Limb (tissue), 2 donors: ENCODE data around the gene PARVB.

Experiments used
- DNase-seq, 2 donors: peaks; one replicate each; pipeline ENCODE4 v3.0.0-alpha.2; 2016; ENCODE audit errors: extremely low spot score in 2 of 2

The PARVB gene

GRCh38 chr22:44196241-44196640 lies 172.1 kb downstream of the PARVB start:
- no peak for DNase-seq

DNA sequence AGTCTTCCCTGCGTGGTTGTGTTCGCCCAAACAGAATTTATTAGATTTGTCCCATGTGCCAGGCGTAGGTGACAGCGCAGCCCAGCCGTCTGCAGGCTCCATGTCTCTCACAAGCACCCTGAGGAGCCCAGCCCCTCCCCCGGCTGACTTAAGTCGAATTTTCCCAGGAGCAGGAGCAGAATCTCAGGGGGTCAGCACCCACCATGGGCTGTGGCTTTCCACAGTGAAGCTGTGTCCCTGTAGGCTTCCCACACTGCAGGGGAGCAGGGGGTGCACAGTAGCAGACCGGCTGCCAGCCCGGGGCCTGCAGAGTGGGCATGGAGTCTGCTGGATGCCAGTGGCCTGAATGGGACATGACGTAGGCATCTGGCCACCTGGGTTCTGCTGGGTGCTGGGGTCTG lies 172.6 kb downstream of the PARVB start:
- DNase-seq, result no peak

- no peak for DNase-seq
Observed at GRCh38 chr22:44197271-44197670, 173.2 kb downstream of the PARVB start.

DNA sequence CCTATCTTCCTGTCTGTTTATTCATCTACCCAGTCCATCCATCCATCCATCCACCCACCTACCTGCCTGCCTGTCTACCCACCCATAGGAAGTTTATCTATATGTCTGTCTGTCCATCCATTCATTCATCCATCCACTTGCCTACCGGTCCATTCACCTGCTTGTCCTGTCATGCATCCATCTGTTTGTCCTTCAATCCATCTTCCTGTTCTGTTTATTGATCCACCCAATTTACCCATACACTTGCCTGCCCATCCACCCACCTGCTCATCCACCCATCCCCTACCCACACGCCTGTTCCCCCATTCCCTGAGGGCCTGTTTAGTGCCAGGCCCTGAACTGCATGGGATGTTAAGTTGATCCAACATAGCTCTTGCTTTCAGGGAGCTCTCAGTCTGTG lies 175.1 kb downstream of the PARVB start:
- no peak for DNase-seq

GRCh38 chr22:44199866-44200265 lies 175.8 kb downstream of the PARVB start:
- no peak for DNase-seq

DNA sequence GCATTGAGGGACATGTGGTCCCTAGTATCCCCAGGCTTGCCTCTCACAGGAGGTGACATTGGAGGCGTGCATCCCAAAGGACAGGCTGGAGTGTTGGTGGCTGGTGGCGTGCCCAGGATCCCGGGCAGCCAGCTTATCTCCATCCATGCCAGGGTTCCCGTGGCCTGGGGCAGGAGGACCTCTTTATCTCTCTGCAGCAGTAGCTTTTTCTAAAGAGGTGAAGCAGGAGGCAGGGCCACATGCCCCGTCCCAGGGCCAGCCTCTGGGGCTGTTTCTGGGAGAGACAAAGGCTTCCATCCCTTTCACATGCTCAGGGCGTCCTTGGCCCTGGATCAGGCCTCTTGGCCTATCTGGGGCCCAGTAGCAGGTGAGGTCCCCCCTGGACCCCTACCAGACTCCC lies 176.3 kb downstream of the PARVB start:
- no peak for DNase-seq

DNA sequence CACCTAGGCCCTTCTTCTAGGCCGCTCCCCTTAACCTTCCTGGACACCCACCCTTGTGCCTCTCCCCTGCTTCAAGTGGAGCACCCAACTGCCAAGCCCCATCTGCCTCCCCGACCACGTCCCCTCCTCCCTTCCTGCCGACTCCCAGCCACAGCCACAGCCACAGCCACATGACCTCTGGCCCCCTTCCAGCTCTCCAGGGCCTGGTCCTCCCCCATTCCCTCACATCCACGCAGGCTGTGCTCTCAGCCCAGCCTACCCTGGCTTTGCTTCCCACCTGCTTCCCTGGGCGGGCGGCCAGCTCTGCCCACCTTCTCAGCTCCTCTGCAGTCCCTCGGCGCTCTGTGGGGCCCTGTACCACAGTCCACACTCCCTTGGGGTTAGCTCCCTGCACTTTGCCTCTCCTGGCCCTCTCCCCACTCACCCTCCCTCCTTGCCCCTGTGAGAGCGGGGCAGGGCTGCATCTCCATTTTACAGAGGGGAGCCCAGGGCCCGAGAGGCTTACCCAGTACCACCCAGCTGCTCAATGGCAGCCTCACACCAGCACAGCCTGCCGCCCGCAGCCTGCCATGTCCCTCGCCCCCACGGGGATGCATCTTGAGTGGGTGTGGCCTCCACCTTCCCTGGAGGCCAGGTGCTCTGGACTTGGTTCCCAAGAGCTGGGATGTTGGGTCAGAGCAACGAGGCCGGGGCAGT lies 176.9 kb downstream of the PARVB start:
- DNase-seq, result no peak

- DNase-seq, result no peak
Observed at GRCh38 chr22:44201665-44202064, 177.6 kb downstream of the PARVB start.

DNA sequence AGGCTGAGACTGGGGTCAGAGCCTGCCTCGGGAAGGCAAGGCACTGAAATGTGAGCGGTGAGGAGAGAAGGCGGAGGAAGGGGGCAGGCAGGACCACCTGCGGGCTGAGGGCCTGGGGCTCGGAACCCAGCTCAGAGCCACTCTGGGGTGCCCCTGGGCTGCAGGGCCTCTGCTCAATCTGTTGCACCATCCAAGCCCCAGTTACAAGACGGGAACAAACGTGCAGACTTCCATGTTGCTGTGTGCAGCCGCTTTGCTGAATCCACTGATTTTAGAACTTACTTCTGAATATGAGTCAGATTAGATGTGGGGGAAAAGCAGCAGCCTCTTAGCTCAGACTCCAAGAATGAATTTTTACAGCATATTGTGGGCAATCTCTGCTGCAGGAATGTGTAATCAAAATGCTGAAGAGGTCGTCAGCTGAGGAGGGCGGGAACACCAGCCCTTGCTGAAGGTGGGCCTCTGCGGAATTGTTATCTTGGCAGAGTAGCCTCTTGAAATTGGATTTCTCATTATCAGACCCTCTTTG lies 178.2 kb downstream of the PARVB start:
- DNase-seq, result no peak

- no peak for DNase-seq
Observed at GRCh38 chr22:44203203-44203602, 179.1 kb downstream of the PARVB start.

DNA sequence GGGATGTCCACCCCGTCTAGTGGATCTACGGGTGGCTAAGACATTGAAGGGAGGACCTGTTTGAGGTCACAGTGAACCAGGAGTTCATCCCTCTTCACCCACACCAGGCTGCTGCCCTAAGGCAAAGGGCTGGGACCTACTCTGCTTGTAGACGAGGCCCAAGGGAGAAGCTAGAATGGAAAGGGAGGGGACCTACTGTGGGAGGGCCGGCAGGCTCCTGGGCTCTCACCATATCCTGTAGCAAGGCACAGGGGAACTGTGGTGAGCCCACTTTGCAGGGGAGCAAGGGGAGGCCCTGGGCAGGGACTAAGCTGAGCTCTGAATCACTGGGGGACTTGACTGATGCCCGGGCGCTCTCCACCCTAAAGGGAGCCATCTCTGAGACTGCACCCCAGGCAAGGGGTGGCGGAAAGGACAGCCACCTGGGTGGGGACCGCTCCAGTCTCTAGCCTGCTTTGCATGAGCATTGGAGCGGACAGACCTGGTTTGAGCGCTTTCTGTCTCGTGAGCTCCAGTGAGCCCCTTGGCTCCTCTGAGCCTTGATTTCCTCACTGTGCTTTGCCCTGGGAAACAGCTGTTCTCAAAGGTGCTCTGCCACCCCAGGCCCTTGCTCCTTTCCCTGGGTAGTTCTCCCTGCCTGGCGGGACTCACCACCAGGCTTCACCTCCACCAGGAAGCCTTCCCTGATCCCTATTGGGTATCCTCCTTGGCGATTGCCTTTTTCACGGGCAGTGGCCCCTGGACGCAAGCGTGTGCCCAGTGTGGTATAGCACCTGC lies 180.8 kb downstream of the PARVB start:
- DNase-seq, result no peak

GRCh38 chr22:44205516-44206329 lies 181.6 kb downstream of the PARVB start:
- no peak for DNase-seq

- no peak for DNase-seq
Observed at GRCh38 chr22:44206330-44206645, 182.2 kb downstream of the PARVB start.

- DNase-seq, result no peak
Observed at GRCh38 chr22:44206696-44207095, 182.6 kb downstream of the PARVB start.

- DNase-seq, result no peak
Observed at GRCh38 chr22:44207173-44207980, 183.3 kb downstream of the PARVB start.

GRCh38 chr22:44207981-44208317 lies 183.8 kb downstream of the PARVB start:
- DNase-seq, result no peak

DNA sequence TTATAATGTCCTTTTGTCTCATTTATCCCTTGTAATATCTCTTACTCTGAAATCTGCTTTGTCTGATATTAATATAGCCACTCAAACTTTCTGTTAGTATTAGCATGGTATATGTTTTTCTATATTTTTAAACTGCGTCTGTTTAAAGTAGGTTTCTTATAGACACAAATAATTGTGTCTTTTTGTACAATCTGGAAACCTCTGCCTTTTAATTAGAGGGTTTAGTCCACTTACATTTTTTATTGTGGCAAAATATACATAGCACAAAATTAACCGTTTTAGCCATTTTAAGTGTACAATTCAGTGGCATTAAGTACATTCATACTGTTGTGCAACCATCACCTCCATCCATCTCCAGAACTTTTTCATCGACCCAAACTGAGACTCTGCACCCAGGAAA lies 185.2 kb downstream of the PARVB start:
- no peak for DNase-seq

- peak in 1 of 2 donors; percentile 8 for DNase-seq
Observed at GRCh38 chr22:44210722-44211121, 186.6 kb downstream of the PARVB start.

DNA sequence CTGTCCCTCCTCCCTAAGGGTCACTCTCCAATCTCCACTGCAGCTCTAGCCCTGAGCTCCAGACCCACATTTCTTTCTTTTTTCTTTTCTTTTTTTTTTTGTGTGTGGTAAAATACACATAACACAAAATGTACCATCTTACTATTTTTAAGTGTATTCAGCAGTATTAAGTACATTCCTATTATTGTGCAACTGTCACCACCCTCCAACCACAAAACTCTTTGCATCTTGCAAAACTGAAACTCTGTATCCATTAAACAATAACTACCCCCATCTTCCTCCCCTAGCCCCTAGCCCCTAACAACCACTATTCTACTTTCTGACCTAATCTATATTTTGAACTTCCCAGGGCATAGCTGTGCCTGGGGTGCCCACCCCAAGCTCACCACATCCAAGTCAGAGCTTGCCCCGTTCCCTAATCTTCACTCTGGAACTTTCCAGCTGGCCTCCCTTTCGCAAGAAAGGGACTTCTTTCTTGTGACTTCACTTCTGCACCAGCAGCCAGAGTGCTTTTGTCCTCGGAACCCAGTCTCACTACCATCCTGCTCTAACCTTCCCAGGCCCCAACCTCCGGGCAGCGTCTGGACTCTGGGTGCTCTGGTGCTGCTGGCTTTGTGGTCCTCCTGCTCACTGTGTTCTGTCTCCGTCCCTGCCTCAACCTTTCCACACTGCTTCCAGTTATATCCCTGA lies 187.3 kb downstream of the PARVB start:
- DNase-seq, result peak in 1 of 2 donors; percentile 1
